ENCODE results near the gene ATP13A3.

Gene ATP13A3

DNA sequence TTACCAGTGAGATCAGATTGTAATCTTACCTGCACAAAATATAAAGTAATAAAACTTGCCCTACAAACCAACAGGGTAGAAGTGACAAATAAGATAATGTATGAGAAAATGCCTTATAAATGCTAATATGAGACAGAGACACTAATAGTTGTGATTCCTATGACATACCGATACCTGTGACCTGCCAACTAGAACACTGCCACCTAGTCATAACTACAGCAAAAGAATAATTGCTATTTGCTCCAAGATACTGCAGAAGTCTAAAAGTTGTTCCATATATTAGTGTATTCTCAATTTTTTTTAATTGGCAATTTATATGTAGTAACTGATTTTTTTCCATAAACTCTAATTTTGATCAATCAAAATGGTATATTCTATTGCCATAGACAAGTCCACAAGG, 62.4 kb downstream of the ATP13A3 start:
- DNase-seq (ENCODE audit: low read depth): no peak
- H3K4me3 ChIP-seq (ENCODE audit: low read depth, low read length): no peak overlapping the region
- TF ChIP-seq MAX (IDR thresholded peaks at IDR 0.05; ENCODE audit: low read depth, low read length): no peak
- no peak for TF ChIP-seq POLR2A (IDR thresholded peaks at IDR 0.05; ENCODE audit: extremely low read depth, insufficient read length)
- TF ChIP-seq CTCF (IDR thresholded peaks at IDR 0.05; ENCODE audit: low read depth, low read length): no peak
- no peak for TF ChIP-seq MYC (IDR thresholded peaks at IDR 0.05; ENCODE audit: low read depth, low read length)

DNA sequence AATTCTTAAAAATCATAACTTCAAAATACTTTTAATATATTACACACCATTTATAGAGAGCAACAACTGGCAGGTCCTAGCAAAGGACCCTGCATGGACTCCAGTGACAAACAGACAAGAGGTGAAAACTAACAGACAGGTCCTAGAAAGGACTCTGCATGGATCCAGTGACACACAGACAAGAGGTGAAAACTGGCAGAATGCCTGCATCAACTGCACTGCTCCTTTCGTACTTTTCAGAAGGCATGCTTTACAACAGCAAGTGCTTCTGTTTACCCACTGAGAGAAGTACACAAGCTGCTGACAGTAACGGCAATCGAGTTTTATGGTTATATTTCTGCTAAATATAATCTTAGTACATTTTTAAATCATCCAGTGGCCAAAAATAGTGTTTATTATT, 63.5 kb downstream of the ATP13A3 start:
- H3K4me3 ChIP-seq (ENCODE audit: low read depth, low read length): no peak overlapping the region
- TF ChIP-seq POLR2A (IDR thresholded peaks at IDR 0.05; ENCODE audit: extremely low read depth, insufficient read length): no peak
- TF ChIP-seq CTCF (IDR thresholded peaks at IDR 0.05; ENCODE audit: low read depth, low read length): no peak
- no peak for TF ChIP-seq MYC (IDR thresholded peaks at IDR 0.05; ENCODE audit: low read depth, low read length)
- TF ChIP-seq MAX (IDR thresholded peaks at IDR 0.05; ENCODE audit: low read depth, low read length): no peak
- no peak for DNase-seq (ENCODE audit: low read depth)

- no peak for TF ChIP-seq CTCF (IDR thresholded peaks at IDR 0.05; ENCODE audit: low read depth, low read length)
- TF ChIP-seq MAX (IDR thresholded peaks at IDR 0.05; ENCODE audit: low read depth, low read length): no peak
- TF ChIP-seq POLR2A (IDR thresholded peaks at IDR 0.05; ENCODE audit: extremely low read depth, insufficient read length): no peak
- no peak for TF ChIP-seq MYC (IDR thresholded peaks at IDR 0.05; ENCODE audit: low read depth, low read length)
- no peak for DNase-seq (ENCODE audit: low read depth)
- H3K4me3 ChIP-seq (ENCODE audit: low read depth, low read length): no peak overlapping the region
Measured at GRCh38 chr3:194422188-194422587, 64.6 kb downstream of the ATP13A3 start.

- no peak for DNase-seq (ENCODE audit: low read depth)
- H3K4me3 ChIP-seq (ENCODE audit: low read depth, low read length): no peak overlapping the region
- TF ChIP-seq POLR2A (IDR thresholded peaks at IDR 0.05; ENCODE audit: extremely low read depth, insufficient read length) (no peak), CTCF (IDR thresholded peaks at IDR 0.05; ENCODE audit: low read depth, low read length) (no peak), MYC (IDR thresholded peaks at IDR 0.05; ENCODE audit: low read depth, low read length) (no peak), MAX (IDR thresholded peaks at IDR 0.05; ENCODE audit: low read depth, low read length) (no peak)
Measured at GRCh38 chr3:194418671-194419070, 68.1 kb downstream of the ATP13A3 start.

DNA sequence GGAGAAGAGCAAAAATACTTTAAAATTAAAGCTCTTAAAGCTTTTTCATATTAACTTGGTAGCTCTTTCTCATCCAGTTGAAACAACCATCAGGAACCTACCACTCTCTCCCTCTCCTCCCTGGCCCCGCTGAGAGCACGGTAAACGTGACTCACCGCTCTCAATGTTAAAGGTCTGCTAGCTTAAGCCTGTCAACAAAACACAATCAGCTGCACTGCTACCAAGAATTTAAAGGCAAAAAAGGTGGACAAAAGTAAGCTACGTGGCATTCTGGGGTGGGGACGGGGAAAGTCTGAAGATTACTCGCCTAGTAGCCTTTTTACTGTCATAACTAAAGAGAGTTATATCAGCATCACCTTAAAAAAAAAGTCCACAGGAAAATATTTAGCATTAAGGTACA, 79.4 kb downstream of the ATP13A3 start:
- DNase-seq (ENCODE audit: low read depth): no peak
- TF ChIP-seq CTCF (IDR thresholded peaks at IDR 0.05; ENCODE audit: low read depth, low read length): no peak
- no peak for TF ChIP-seq MAX (IDR thresholded peaks at IDR 0.05; ENCODE audit: low read depth, low read length)
- no peak for TF ChIP-seq POLR2A (IDR thresholded peaks at IDR 0.05; ENCODE audit: extremely low read depth, insufficient read length)
- TF ChIP-seq MYC (IDR thresholded peaks at IDR 0.05; ENCODE audit: low read depth, low read length): no peak
- H3K4me3 ChIP-seq (ENCODE audit: low read depth, low read length): no peak overlapping the region

GRCh38 chr3:194405766-194406165, 81.0 kb downstream of the ATP13A3 start:
- TF ChIP-seq MAX (IDR thresholded peaks at IDR 0.05; ENCODE audit: low read depth, low read length) (no peak), MYC (IDR thresholded peaks at IDR 0.05; ENCODE audit: low read depth, low read length) (no peak), CTCF (IDR thresholded peaks at IDR 0.05; ENCODE audit: low read depth, low read length) (no peak), POLR2A (IDR thresholded peaks at IDR 0.05; ENCODE audit: extremely low read depth, insufficient read length) (no peak)
- DNase-seq (ENCODE audit: low read depth): no peak
- no peak overlapping the region for H3K4me3 ChIP-seq (ENCODE audit: low read depth, low read length)
